T-helper 1 cell treated with Interleukin-12 subunit alpha and Interleukin-12 subunit beta and Interleukin-4 antibody, amounts not matched to agents 30 ng/mL and 1 ng/mL, for 36 hours (primary cell): ENCODE results near the gene NUFIP1. TPM values are rescaled to one million over a fixed set of nuclear protein-coding genes. Genes with fewer than 3 reads are reported as not detected.
"Not testable (repeated sequence)": the region's sequence is repeated elsewhere in the genome, so short reads cannot be mapped to it uniquely, and the experiment has no call there.

Source experiments
- intact Hi-C: fragments of 100-400 bp; cut with micrococcal nuclease; formaldehyde crosslinking; loops from one replicate; pipeline ENCODE4 v1.15.1; 2024
- total RNA-seq: library from RNA; stranded (reverse); gene quantifications from 2 replicates; pipeline ENCODE4 v1.2.3, GENCODE V29; 2022

The NUFIP1 gene
- total RNA-seq, 1 donor from 2014 or later: 6.4 TPM

- intact Hi-C loops: no loop called here
Observed at GRCh38 chr13:44921931-44922758, 67.1 kb downstream of the NUFIP1 start.

- intact Hi-C loops: no loop called here
Observed at GRCh38 chr13:44921246-44921877, 67.9 kb downstream of the NUFIP1 start.

GRCh38 chr13:44920013-44920412 is 69.3 kb downstream of the NUFIP1 start:
- intact Hi-C loops: no loop called here

- intact Hi-C loops: loop anchor here (2.0 to 10.0 kb wide), 6 partner anchors 722 to 1748 kb away; partner anchors contain the start of gene LCP1
Observed at GRCh38 chr13:44919104-44919804, 70.0 kb downstream of the NUFIP1 start.

- intact Hi-C loops: loop anchor here (1.0 to 10.0 kb wide), 22 partner anchors 52 to 1926 kb away; partner anchors contain the start of genes COG3, EPSTI1, GPALPP1 and GTF2F2
Observed at GRCh38 chr13:44918326-44919103, 70.8 kb downstream of the NUFIP1 start.

- intact Hi-C loops: loop anchor here (1.0 to 10.0 kb wide), 27 partner anchors 53 to 1925 kb away; partner anchors contain the start of genes COG3, EPSTI1, GPALPP1 and GTF2F2
Observed at GRCh38 chr13:44917589-44918325, 71.5 kb downstream of the NUFIP1 start.

GRCh38 chr13:44912278-44913016 is 76.8 kb downstream of the NUFIP1 start:
- intact Hi-C loops: loop anchor here (10.0 kb wide), 1 partner anchor 1442 kb away; no protein-coding TSS in a partner anchor

- intact Hi-C loops: no loop called here
Observed at GRCh38 chr13:44908712-44909111, 80.6 kb downstream of the NUFIP1 start.

- intact Hi-C loops: no loop called here
Observed at GRCh38 chr13:44908266-44908665, 81.0 kb downstream of the NUFIP1 start.

- intact Hi-C loops: no loop called here
Observed at GRCh38 chr13:44906713-44907112, 82.6 kb downstream of the NUFIP1 start.

- intact Hi-C loops: no loop called here
Observed at GRCh38 chr13:44906230-44906629, 83.0 kb downstream of the NUFIP1 start.

- intact Hi-C loops: no loop called here
Observed at GRCh38 chr13:44905556-44905955, 83.7 kb downstream of the NUFIP1 start.

GRCh38 chr13:44904967-44905366 is 84.3 kb downstream of the NUFIP1 start:
- intact Hi-C loops: no loop called here

GRCh38 chr13:44903574-44903985 is 85.7 kb downstream of the NUFIP1 start:
- intact Hi-C loops: no loop called here

- intact Hi-C loops: no loop called here
Observed at GRCh38 chr13:44902738-44903137, 86.5 kb downstream of the NUFIP1 start.

GRCh38 chr13:44899967-44900366 is 89.3 kb downstream of the NUFIP1 start:
- intact Hi-C loops: no loop called here

- intact Hi-C loops: not testable (repeated sequence)
Observed at GRCh38 chr13:44898308-44898707, 91.0 kb downstream of the NUFIP1 start.

GRCh38 chr13:44895953-44896335 is 93.3 kb downstream of the NUFIP1 start:
- intact Hi-C loops: no loop called here

GRCh38 chr13:44895264-44895952 is 93.9 kb downstream of the NUFIP1 start:
- intact Hi-C loops: no loop called here
